Ovary (tissue), 3 donors: ENCODE measurements around the gene USP31.

Experiments
- EP300 ChIP-seq: sonication (generic); formaldehyde crosslinking; IDR thresholded peaks from one replicate; pipeline ENCODE4 v1.6.1; 2017; ENCODE audit warnings: antibody characterized with exemption
- POLR2A ChIP-seq: fragments of 450-650 bp; IDR thresholded peaks from one replicate; pipeline ENCODE4 v1.6.1; 2017; ENCODE audit warnings: antibody characterized with exemption, mild to moderate bottlenecking, moderate library complexity
- TF ChIP-seq, protein P1 (sequence below), 3 donors: fragments of 450-650 bp in 2 of 3; fragments of 200-600 bp in 1 of 3; IDR thresholded peaks; one replicate each; pipeline versions ENCODE4 v1.5.1 to v1.8.0; 2016 to 2022; ENCODE audit warnings: antibody characterized with exemption in 3 of 3, mild to moderate bottlenecking in 1 of 3
- donor health status: DM: no; HTN: no; CAD: no.

DNA sequence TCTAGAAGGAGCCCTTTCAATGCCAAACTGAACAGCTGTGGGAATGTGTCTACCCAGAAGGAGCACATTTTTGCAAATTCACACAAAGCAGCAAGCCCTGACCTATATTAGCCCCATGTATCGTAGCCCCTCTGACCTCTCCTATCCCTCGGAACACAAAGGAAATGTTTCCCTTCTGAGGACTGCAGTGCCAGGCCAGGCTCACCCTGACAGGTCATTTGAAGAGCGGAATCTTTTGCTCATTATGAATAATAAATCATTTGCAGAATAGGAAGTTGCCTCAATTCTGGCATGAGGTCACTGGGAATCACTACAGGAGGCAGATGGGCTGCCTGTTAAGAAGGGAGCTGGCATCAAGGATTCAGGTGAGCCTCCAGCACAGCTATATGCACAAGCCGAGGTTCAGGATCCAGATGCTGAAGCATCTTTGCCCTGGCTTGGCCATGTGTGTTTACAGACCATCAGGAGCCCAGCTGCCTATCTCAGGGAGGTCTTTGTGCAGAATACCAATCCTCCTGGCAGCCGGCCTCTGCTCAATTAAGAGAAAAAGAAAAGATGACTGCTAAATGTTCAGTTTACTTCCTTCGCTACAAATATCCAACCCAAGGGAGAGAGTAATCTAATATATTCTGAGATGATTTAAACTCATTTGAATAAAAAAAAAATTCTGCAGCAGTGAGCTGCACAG lies 119.4 kb downstream of the USP31 start:
- TF ChIP-seq, protein P1, sequence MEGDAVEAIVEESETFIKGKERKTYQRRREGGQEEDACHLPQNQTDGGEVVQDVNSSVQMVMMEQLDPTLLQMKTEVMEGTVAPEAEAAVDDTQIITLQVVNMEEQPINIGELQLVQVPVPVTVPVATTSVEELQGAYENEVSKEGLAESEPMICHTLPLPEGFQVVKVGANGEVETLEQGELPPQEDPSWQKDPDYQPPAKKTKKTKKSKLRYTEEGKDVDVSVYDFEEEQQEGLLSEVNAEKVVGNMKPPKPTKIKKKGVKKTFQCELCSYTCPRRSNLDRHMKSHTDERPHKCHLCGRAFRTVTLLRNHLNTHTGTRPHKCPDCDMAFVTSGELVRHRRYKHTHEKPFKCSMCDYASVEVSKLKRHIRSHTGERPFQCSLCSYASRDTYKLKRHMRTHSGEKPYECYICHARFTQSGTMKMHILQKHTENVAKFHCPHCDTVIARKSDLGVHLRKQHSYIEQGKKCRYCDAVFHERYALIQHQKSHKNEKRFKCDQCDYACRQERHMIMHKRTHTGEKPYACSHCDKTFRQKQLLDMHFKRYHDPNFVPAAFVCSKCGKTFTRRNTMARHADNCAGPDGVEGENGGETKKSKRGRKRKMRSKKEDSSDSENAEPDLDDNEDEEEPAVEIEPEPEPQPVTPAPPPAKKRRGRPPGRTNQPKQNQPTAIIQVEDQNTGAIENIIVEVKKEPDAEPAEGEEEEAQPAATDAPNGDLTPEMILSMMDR (IDR thresholded peaks at IDR 0.05), result no peak
- no peak for TF ChIP-seq POLR2A
- TF ChIP-seq EP300, result no peak
